HG03342 (cell line): ENCODE results near the gene ART1.

ENCODE experiments used
- ATAC-seq: cut with Tn5 transposase; IDR thresholded peaks from one replicate; pipeline ENCODE4 v1.9.1; 2021; ENCODE audit warnings: mild to moderate bottlenecking, moderate library complexity; ENCODE audit not compliant: unreplicated experiment

The ART1 gene

GRCh38 chr11:3664032-3664630 lies 19.2 kb downstream of the ART1 start:
- no peak for ATAC-seq

- ATAC-seq = no peak
These were observed 20.6 kb downstream of the ART1 start for GRCh38 chr11:3665336-3666022.

GRCh38 chr11:3666023-3666530 lies 21.1 kb downstream of the ART1 start:
- no peak for ATAC-seq

- ATAC-seq = no peak
These were observed 22.5 kb downstream of the ART1 start for GRCh38 chr11:3667149-3668035.

GRCh38 chr11:3669128-3669527 lies 24.2 kb downstream of the ART1 start:
- no peak for ATAC-seq

GRCh38 chr11:3669742-3670183 lies 24.8 kb downstream of the ART1 start:
- ATAC-seq = no peak

- no peak for ATAC-seq
These were observed 26.7 kb downstream of the ART1 start, which contains the start of gene CHRNA10 for GRCh38 chr11:3671334-3672254. Gene CHRNA10, minus strand, starts transcription at chr11:3671384. Its CDS starts 72 bp downstream, at chr11:3671312.

- ATAC-seq = no peak
These were observed 29.3 kb downstream of the ART1 start for GRCh38 chr11:3674189-3674588.

- ATAC-seq = no peak
These were observed 31.0 kb downstream of the ART1 start for GRCh38 chr11:3675971-3676370.

GRCh38 chr11:3679077-3679476 lies 34.1 kb downstream of the ART1 start:
- ATAC-seq = no peak

- no peak for ATAC-seq
These were observed 38.1 kb downstream of the ART1 start for GRCh38 chr11:3683039-3683438.

GRCh38 chr11:3684129-3684818 lies 39.3 kb downstream of the ART1 start:
- no peak for ATAC-seq

- no peak for ATAC-seq
These were observed 39.9 kb downstream of the ART1 start for GRCh38 chr11:3684819-3685172.

- ATAC-seq = no peak
These were observed 41.0 kb downstream of the ART1 start for GRCh38 chr11:3685923-3686322.

- no peak for ATAC-seq
These were observed 41.8 kb downstream of the ART1 start for GRCh38 chr11:3686751-3687150.

- no peak for ATAC-seq
These were observed 55.5 kb downstream of the ART1 start for GRCh38 chr11:3700410-3700809.

- no peak for ATAC-seq
These were observed 56.0 kb downstream of the ART1 start for GRCh38 chr11:3700910-3701309.

- no peak for ATAC-seq
These were observed 58.5 kb downstream of the ART1 start for GRCh38 chr11:3703383-3703782.

- no peak for ATAC-seq
These were observed 62.2 kb downstream of the ART1 start for GRCh38 chr11:3707176-3707575.

- no peak for ATAC-seq
These were observed 65.0 kb downstream of the ART1 start for GRCh38 chr11:3709977-3710376.
